ENCODE data around the gene CDK14.

CDK14 gene

DNA sequence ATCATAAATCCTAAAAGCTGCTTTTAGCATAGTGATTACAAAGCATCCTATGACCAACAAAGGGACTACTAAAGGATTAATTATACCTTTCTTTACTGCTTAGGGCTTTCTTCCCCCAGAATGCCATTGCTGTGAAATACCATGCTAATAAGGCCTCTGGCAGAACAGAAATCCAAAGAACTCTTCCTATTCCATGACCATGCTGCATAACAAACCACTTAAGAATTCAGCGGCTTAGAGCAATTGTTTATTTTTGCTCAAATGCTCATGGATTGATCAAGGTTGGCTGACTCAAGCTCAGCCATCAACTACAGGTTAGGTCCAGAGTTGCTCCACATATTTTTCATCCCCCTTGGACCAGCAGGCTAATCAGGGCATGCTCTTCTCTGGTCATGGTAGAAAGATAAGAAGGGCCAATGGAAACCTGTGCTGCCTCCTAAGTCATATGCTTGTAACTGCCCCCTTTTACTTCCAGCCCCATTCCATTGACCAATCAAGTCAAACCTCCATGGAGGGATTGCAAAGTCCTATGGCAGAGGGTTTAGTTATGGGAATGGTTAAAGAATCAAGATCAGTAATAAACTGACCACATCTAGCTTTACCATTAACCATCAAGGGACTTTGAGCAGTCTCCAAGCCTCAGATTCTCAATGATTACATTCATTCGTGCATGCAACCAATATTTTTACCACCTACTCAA lies 423.7 kb downstream of the CDK14 start:
- no peak for DNase-seq (ENCODE audit: low read depth)

DNA sequence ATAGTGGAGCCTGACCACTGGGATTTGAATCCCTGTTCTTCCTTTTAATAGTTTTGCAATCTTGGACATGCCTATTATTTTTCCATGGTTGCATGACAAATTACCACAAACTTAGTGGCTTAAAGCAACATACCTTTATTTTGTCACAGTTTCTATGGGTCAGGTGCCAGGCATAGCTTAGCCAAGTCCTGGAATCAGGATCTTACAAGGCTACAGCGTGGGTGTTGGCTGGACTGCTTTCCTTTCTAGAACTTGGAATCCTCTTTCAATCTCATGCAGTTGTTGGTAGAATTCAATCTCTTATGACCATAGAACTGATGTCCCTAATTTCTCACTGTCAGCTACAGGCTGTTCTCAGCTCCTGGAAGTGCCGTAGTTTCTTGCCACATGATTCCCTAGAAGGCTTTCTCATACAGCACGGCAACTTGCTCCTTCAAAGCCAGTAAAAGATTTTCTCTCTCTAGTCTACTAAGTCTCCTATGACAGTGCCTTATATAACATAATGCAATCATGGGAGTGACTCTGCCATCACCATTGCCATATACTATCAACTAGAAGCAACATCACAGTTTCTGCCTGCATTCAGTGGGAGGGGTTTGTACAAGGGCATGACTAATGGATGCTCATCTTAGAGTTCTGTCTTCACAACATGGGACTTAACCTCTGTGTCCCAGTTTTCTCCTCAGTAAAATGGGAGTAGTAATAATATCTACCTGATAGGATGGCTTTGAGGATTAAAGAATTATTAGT lies 424.7 kb downstream of the CDK14 start:
- no peak for DNase-seq (ENCODE audit: low read depth)

DNA sequence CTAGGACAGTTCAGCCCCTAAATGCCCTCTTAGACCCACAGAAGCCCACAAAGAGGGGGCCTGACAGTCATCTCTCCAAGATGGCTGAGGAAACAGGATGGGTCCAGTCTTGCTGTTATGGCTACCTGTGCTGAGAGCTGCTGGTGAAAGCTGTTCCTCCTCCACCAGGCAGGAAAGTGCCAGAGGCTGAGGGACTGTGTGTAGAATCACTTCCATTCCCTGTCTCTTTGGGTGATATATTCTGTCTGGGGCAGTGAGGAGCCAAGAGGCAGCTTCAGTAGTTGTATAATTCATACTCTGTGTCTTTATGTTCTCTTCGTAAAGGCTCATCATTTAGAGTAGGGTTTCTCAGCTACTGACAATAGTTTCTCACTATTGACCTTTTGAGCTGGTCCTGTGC lies 425.8 kb downstream of the CDK14 start:
- DNase-seq (ENCODE audit: low read depth): no peak

DNA sequence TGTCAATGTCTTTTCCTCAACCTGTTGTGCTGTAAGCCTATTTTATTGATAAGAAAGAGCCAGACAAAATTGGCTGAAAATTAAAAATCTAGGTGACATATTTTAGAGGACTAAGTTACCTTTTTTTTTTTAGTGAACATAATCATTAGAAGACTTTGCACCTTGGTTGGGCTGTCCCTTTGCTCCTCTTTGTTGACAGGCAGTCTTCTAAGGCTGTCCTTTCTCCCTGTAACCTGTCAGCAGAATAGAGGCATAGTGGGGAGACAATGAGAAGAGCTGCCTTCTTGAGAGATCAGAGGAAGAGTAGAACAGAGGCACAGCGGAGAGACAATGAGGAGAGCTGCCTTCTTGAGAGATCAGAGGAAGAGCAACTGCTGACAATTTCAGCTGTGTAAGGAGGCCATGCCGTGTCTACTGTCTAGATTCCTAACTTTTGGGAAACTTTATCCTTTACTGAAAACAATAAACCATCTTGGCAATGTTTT lies 429.8 kb downstream of the CDK14 start:
- no peak for DNase-seq (ENCODE audit: low read depth)

DNA sequence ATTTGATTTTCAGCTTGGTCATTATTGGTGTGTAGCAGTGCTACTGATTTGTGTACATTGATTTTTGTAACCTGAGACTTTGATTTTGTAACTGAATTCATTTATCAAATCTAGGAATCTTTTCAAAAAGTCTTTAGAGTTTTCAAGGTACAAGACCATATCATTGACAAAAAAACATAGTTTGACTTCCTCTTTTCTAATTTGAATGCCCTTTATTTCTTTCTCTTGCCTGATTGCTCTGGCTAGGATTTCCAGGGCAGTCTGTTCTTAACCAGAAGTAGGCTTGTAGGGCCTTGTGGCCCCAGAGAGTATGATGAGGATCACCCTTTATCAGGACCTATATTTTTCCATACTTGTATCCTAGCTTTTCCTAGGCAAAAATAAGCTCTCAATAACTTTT lies 433.6 kb downstream of the CDK14 start:
- no peak for DNase-seq (ENCODE audit: low read depth)

DNA sequence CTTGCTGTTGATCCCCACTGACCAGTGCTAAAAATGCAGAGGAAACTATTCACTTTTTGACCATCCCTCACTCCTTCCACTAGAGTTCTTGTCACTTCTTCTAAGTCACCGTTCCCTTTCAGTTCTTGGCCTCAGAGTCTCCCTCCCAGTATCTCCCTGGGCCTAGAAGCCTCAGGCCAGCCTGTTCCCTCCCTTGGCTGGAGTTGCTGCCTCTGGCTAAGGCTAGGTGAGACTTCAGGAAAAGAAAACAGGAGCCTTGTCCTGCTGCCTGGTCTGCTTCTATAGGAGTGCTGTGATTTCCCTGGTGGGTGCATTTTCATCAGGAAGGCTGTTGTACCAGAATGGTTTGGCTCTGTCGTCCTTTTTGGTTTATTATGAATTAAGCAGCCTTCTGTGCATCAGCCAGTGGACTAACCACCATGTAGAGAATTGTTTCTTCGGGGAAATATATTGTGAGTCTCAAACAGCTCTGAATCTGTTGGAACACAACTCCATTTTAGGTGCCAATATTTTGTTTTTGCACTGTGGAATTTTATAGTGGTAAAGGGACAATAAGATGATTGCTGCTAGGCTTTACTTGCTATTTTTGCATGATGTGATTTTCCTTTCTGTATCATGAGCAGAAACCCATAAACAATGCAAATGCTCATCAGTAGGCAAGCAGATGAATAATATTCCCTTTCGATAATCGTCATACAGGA lies 434.7 kb downstream of the CDK14 start:
- no peak for DNase-seq (ENCODE audit: low read depth)

DNA sequence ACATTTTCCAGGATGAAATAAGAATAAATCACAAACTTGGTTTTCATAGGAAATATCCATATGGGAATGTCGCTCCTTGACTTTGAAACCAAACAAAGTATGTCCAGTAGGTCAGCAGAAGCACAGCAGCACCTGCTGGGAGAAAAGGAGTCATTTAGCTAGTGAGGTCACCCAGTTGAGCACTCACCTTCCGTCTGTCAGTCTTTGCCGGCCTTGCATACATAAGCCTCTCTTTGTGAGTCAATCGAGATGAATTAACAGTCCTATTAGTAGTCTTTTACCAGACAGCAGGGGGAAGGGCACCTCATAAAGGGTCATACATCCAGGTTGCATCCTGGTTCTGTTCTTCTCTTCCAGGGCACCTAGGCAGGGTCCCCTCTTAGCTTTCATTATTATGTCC lies 435.6 kb downstream of the CDK14 start:
- DNase-seq (ENCODE audit: low read depth): no peak

DNA sequence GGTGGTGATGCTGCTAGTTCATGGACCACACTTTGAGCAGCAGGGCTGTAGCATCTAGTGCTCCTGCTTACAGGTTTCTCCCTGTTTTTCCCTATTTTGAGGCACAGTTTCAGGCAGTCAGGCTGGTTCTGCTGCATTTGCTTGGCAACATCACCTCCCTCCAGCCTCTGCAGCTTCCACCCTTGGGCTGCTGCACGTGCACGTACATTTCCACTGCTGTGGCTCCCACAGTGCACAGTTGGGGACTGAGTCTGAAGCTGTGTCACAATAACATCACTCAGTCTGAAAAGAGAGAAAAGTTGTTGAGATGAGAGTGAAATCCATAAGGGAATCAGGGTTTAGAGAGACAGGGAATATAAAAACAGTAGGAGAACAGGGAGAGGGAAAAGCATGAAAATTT lies 437.5 kb downstream of the CDK14 start:
- no peak for DNase-seq (ENCODE audit: low read depth)

DNA sequence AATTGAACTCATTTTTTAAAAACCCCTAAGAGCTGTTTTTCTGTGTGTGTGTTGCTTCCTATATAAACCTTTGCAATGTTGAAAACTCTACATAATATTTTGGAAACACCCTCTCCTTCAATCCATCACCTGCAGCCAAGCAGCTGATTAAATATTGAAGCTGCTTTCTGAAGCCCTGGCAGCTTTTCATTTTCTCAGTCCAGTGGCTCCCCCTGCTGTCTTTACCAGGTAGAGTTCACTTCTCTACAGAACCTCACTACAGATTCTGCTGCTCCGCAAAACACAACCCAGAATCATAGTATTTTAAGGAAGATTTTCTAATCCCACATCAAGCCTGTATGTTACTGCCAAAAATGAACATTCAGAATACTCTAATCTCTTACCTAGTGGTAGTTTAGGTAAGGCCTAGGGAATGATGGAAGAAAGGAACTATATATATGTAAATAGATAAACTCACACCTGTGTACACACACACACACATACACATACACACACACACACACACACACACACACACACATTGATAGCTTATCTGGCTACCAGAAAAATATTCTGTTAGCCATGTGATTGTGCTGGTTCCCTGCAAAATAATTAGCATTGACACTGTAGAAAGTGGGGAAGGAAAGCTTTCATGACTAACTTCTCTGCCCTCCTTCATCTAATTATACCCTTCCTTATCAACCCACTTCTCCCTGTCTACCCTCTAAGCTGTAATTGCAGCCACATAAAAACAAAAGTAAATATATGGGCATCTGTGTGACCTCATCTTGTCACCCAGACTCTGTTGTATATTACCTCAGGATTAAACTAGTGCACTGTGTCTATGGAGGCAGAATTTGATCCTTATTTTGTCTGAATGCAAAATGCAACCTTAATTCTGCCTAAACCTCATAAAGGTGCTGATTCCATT lies 438.6 kb downstream of the CDK14 start:
- no peak for DNase-seq (ENCODE audit: low read depth)

DNA sequence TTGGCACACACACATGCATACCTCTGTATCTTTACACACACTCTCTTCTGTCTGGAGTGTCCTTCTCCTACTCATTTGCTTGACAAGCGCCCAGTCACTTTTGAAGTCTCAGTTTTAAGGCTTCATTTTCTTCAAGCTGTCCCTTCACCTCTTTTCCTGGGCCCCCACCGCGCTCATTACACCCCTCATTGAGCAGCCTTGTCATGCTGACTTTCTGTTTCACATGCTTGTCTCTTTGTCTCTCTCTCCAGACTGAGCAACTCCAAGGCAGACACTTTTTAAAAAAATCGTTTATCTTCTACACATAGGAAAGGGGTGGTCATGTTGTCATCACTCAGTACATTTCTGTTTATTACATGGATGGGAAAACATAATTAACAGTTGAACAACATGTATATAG lies 442.9 kb downstream of the CDK14 start:
- no peak for DNase-seq (ENCODE audit: low read depth)

DNA sequence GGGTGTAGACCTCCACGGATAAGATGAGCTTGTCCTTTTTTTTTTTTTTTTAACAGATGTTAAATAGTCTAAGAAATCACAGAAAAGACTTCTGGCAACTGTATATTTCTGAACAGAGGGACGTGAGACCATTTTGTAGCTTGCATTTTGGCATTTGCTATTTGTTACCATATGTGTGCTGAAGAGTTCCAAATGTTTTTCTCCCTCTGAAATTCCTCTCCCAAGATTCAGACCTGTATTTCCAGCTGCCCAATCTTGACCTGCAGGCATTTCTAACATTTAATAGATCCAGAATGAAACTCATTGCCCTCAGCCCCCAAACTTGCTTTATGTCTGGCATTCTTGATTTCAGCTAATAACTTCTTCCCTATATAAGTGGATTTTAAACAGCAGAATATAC lies 445.0 kb downstream of the CDK14 start:
- DNase-seq (ENCODE audit: low read depth): no peak

DNA sequence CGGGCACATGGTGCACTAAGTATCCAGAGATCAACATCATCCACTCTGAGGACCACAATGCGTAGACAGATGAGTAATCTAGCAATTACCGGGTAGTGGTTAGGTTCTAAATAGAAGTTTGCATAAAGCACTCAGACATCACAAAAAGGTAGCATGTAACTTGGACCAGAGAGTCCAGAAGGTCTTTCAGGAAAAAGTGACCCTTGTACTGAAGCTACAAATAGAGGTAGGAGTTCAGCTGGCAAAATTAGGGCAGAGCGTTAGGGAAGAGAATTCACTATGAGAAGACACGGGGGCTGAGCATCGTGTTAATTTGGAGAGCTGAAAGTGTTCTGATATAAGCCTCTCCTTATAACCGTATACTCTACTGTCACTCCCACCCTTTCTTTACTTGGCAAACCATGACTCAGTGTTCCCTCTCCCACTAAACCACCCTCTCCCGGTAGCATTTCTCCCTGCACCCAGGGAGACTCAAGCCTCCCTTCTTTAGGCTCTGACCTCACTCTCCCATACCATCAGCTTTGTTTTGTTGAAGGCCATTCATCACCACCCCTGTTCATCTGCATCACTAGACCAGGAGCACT lies 445.9 kb downstream of the CDK14 start:
- DNase-seq (ENCODE audit: low read depth): no peak

DNA sequence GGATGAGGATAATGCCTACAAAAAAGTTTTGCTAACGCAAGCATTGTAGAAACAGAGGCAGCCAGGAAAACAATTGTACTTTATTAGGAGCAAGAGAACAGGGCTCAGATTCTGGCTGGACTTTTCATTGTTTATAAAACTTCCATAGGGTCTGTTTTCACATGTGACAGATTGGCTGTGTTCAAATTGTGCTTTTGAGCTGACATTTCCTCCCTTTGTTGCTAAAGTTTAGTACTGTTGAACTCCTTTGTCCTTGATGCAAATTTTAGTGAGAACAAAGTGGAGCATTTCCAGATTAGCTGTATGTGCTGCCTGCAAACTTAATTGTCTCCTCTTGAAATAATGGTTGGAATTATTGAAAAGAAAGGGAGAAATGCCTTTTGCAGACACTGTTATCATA lies 447.1 kb downstream of the CDK14 start:
- DNase-seq (ENCODE audit: low read depth): no peak

DNA sequence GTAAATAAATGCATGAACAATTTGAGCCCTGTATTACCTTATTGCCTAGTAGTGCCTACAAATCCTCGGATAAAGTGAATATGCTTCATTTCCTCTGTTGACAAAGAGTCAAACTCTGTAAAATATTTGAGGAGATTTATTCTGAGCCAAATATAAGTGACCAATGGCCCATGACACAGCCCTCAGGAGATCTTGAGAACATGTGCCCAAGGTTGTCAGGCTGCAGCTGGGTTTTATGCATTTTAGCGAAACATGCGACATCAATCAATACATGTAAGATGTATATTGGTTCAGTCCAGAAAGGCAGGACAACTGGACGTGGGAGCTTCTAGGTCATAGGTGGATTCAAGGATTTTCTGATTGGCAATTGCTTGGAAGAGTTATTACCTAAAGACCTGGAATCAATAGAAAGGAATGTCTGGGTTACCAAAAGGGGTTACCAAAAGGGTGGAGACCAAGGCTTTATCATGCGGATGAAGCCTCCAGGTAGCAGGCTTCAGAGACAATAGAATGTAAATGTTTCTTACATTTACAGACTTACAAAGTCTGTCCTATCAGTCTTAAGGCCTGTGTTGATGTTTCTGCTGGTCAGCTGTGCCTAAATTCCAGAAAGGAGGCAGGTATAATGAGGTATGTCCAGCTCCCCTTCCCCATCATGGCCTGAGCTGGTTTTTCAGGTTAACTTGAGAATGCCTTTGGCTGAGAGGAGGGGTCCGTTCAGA lies 448.0 kb downstream of the CDK14 start:
- no peak for DNase-seq (ENCODE audit: low read depth)

DNA sequence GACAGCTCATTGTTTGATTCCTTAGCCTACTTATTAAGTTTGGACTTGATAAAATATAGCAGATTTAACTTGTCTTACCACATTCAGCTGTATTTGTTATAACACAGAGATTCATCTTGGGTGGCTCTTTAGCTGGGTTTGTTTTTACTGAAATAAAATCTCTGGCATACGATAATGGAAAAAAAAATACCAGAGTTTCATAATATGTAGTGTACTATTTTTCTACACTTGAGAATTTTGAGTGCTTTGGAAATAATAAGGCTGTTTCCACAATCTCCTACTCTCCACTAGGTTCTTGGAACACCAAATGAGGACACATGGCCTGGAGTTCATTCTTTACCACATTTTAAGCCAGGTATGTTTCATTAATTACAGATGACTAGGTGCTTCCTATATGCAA lies 449.5 kb downstream of the CDK14 start:
- DNase-seq (ENCODE audit: low read depth): no peak

DNA sequence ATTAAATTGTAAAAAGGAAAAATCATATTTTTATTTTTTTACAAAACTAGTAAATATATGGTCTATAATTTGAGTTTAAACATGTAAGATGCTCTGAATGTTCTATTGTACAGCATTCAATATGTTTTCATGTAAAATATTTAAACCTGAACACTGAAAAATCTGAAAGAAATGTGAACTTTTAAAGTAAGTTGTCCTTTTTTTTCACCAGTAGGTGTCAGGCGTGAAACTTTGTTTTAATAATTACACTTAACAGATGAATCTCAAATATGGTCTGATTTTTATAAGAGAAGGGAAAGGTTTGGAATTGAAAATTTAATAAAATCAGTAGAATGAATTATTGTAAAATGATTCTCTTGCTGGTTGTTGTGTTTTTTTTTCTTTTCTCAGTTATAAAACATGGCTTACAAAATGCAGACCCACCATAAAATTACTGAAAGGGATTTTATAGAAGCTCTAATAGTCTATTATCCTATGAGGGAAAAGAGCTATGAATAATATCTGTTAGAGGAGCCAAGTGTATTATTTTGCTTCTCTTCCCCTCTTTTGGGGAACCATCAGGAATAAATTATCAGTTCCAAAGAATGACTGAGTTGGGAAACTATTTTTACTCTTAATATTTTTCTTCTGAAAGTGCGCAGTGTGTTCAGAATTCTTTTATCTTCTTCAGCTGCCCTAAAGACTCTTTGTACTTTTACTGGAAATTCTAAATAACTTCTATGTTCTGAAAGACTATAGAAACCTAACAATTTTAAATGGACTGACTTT lies 450.4 kb downstream of the CDK14 start:
- no peak for DNase-seq (ENCODE audit: low read depth)

DNA sequence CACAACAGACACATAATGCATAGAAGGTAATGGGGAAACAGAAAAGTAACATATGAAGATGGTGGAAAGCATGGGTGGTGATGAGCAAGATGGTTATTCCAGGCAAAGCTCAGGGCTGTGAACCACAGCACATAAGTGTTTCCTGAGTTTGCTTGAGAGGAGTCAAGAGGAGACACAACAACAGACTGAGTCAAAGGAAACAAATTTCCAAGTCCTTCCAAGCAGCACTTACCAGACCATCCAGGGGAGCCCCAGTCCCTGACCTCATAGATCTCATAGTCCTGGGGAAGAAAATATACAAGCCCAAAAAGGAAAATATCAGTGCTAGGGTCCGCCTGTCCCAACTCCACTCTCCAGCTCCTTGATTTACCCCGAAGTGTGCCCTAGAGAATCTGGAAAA lies 451.5 kb downstream of the CDK14 start:
- DNase-seq (ENCODE audit: low read depth): no peak

DNA sequence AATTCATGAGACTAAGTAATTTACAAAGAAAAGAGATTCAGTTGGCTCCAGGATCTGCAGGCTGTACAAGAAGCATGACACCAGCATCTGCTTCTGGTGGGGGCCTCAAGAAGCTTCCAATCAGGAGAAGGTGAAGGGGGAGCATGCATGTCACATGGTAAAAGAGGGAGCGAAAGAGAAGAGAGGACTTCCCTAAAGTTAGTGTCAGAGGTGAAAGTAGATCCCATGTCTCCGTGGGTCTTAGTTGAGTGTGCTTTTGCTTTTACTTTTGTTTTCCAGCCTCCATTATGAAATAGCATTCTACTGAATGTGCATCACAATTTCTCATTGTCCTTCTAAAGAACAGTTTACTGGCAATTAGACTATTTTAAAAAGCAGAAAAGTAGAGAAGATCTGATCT lies 454.6 kb downstream of the CDK14 start:
- DNase-seq (ENCODE audit: low read depth): no peak

DNA sequence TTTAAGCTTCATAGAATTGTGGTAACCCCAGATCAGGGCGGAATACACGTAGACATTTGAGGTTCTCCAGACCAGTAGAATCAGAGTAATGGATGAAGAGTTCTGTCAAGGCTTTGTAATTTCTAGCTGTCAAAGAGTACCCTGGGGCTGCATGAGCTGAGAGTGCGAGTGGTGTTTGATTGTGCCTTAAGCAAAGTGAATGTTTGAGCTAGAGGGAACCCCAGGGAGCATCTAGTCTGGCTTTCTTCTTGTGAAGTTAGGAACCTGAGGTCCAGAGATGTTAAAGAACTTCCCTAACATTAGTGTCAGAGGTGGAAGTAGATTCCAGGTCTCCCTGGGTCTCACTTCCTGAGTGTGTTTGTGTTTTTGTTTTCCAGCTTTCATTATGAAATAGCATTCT lies 455.8 kb downstream of the CDK14 start:
- no peak for DNase-seq (ENCODE audit: low read depth)

DNA sequence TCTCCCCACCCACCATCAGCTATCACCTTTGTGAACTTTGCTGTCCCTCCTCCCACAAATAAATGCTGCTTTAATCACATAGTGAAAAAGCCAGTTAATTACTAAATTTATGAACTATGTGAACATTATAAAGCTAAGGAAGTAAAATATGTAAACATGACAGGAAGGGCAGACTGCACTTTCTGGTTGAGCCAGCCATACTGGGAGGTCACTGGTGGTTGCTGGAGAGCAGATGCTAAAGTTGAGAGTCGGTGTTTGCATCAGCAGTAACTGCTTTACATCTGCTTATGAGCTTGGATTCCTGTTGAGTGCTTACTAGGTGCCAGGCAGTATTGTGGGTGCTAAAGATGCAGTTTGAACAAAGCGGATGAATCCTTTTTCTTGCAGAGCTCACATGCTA lies 458.3 kb downstream of the CDK14 start:
- no peak for DNase-seq (ENCODE audit: low read depth)

Data from stimulated activated CD8-positive, alpha-beta memory T cell treated with anti-CD3 and anti-CD28 coated beads, Interleukin-12 subunit alpha, Interleukin-12 subunit beta, amount 100 ng/mL, for 4 hours (primary cell).